Pulmonary artery endothelial cell (primary cell): ENCODE measurements around the gene KCTD2. TPM values are rescaled to one million over a fixed set of nuclear protein-coding genes. Genes with fewer than 3 reads are reported as not detected.
"Not testable (repeated sequence)": the region's sequence is repeated elsewhere in the genome, so short reads cannot be mapped to it uniquely, and the experiment has no call there.

Source experiments
- DNase-seq: peaks from one replicate; pipeline ENCODE4 v3.0.0-alpha.2; 2011; ENCODE audit warnings: low read depth, low spot score
- total RNA-seq: library from RNA; depleted of rRNA; stranded (reverse); fragments of >200 nt; gene quantifications from 2 replicates; pipeline ENCODE4 v1.2.3, GENCODE V29; 2014

KCTD2 gene
- total RNA-seq: 14.4 and 17.5 TPM in 2 replicates

- peak; percentile 91 for DNase-seq
These were observed at the start of gene KCTD2, which contains the start of gene ATP5PD for GRCh38 chr17:75046407-75047289. Gene KCTD2, plus strand, starts transcription at chr17:75047225. Its CDS starts 26 bp downstream, at chr17:75047251. Gene ATP5PD, minus strand, starts transcription at chr17:75046969. Its CDS starts 4,319 bp downstream, at chr17:75042650.

GRCh38 chr17:74998783-74999182 lies 48.2 kb upstream of the KCTD2 start:
- no peak for DNase-seq

- no peak for DNase-seq
These were observed 47.5 kb upstream of the KCTD2 start for GRCh38 chr17:74999523-74999922.

- DNase-seq: no peak
These were observed 44.8 kb upstream of the KCTD2 start for GRCh38 chr17:75001915-75002843.

GRCh38 chr17:75003070-75003956 lies 43.7 kb upstream of the KCTD2 start:
- no peak for DNase-seq

- DNase-seq: no peak
These were observed 43.1 kb upstream of the KCTD2 start for GRCh38 chr17:75003957-75004355.

GRCh38 chr17:75004371-75004770 lies 42.7 kb upstream of the KCTD2 start:
- DNase-seq: no peak

- no peak for DNase-seq
These were observed 41.7 kb upstream of the KCTD2 start for GRCh38 chr17:75005291-75005690.

DNA sequence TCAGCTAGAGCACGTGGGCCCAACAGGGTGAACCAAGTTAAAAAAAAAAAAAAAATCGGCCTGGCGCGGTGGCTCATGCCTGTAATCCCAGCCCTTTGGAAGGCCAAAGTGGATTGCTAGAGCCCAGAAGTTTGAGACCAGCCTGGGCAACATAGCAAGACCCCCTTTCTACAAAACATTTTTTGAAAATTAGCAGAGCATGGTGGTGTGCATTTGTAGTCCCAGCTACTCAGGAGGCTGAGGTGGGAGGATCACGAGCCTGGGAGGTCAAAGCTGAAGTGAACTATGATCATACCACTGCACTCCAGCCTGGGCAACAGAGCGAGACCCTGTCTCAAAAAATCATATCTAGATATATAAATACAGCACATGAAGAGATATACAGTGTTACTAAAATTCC lies 40.9 kb upstream of the KCTD2 start:
- not testable (repeated sequence) for DNase-seq

DNA sequence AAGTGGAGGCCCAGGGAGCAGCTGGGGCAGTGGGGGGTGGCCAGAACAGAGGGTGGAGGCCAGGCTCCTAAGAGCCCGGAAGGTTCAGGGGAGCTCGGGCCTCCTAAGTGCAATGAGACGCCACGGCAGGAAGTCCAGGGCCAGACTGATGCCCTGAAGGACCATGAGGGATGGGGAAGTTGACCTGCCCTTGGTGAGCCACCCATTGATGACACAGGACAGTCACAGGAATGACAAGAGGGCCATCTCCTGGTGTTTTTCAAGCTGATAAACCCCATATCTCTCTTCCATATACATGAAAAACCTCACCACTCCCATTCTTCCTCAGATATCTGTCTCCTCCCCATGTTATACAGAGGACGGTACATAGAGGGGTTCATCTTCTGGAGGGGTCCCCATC lies 40.4 kb upstream of the KCTD2 start:
- DNase-seq: no peak

- DNase-seq: no peak
These were observed 38.7 kb upstream of the KCTD2 start for GRCh38 chr17:75008373-75008772.

DNA sequence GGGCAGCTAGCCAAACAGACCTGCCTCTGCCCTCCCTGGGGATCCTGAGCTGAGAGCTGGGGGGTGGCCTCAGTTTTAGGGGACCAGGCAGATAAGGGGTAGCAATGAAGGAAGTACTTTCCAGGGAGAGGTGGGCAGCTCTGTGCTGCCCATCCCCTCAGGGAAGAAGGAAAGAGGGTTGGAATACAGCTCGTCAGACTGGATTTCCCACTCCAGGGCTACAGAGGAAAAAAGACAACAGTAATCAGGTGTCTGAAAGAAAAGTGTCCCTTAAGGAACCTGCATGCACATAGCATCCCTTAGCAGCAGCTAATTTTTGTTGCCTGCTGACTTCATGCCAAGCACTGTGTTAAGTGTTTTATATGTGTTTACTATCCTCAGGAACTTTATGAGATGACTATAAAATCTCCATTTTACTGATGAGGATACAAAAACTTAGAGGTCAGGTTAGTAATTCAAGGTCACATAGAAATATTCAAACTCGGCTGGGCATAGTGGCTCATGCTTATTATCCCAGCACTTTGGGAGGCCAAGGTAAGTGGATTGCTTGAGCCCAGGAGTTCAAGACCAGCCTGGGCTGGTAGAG lies 37.8 kb upstream of the KCTD2 start:
- DNase-seq: no peak

DNA sequence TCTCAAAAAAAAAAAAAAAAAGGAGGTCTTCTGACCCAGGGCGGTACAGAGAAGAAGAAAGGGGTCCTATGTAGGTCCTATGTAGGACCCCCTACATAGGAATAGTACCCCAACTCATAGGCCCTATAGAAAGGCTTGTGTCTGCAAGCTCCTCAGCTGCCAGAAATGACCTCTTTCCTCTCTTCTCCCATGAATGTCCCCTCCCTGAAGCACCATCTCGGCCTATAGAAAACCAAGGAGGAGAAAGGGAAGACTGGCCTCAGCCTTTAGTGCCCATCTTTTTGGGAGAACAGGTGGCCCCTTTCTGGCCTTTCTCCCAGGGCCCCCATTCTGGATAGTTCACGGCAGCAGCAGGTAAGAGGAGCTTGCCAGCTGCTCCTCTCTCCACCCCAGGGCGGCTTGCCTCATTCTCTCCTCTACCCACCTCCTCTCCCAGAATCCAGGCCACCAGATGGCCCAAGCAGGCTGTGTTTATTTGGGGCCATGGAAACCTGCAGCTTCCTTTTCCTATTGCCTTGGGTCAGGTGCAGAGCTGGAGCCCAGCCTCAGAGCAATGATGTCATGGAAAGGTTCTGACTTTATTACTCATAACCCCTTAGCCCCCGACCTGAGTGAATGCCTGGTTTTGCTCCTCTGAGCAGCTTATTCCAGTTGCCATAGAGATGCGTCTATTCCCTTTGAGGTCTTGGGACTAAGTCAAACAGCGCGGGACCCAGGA lies 36.2 kb upstream of the KCTD2 start:
- peak; percentile 57 for DNase-seq

- no peak for DNase-seq
These were observed 35.5 kb upstream of the KCTD2 start for GRCh38 chr17:75011401-75012095.

DNA sequence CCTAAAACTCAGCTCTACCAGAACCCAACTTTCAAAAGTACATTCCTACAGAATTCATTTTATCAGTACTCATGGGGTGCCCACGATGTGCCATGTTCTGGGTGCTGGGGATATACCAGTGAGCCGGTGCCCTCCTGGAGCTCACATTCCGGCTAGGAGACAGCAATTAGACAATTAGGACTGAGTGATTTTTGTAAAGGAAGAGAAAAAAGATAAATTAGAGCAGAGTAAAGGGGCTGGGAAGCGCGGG lies 35.0 kb upstream of the KCTD2 start:
- DNase-seq: no peak

DNA sequence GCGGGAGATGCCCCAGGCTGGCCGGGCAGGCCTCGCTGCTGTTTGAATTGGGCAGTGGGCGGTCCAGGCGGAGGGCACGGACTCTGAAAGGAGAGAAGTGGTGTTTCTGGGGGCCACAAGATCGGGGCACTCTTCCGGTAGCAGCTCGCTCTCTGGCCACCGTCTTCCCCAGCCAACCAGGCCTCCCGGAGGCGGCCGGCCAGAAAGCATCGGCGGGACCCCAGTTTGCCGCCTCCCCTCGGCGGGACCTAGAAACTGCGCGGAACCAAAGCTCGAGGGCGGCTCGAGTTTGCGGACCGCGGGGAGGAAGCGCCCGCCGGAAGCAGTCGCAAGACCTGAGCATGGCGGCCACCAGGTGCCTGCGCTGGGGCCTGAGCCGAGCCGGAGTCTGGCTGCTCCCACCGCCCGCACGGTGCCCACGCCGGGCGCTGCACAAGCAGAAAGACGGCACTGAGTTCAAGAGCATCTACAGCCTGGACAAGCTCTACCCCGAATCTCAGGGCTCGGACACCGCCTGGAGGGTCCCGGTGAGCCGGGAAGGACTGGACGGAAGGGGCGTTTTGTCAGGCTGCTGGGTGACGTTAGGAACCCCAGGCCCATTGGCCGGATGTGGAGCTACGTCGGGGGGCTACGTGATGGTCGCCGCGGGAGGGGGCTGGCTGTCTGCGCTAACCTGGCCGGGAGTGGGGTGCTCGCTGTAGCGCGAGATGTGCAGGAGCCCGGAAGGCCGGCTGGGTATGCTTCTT lies 34.5 kb upstream of the KCTD2 start, which contains the start of gene MRPL58:
Gene MRPL58, plus strand, starts transcription at position 325 of the 746 bp plus-strand sequence. Its CDS starts 17 bp downstream, at position 342.
- DNase-seq: peak; percentile 57

GRCh38 chr17:75013092-75013559 lies 33.9 kb upstream of the KCTD2 start:
- no peak for DNase-seq

- DNase-seq: no peak
These were observed 27.9 kb upstream of the KCTD2 start for GRCh38 chr17:75019146-75019545.

GRCh38 chr17:75019710-75020109 lies 27.3 kb upstream of the KCTD2 start:
- no peak for DNase-seq
